Activated CD8-positive, alpha-beta memory T cell treated with anti-CD3 and anti-CD28 coated beads for 36 hours (primary cell): Measurements from ENCODE around the gene CSRP1. TPM values are rescaled to one million over a fixed set of nuclear protein-coding genes. Genes with fewer than 3 reads are reported as not detected.

Experiments
- CTCF ChIA-PET: fragments of 350-600 bp; sonication (Branson Sonifier 250); formaldehyde crosslinking; loops from one replicate; lab custom pipeline; 2021; ENCODE audit warnings: antibody characterized with exemption; lab: Charles Lee
- POLR2A ChIA-PET: fragments of 350-600 bp; sonication (Branson Sonifier 250); formaldehyde crosslinking; loops from one replicate; lab custom pipeline; 2021; ENCODE audit warnings: antibody characterized with exemption; lab: Charles Lee
- total RNA-seq, 2 experiments: library from RNA; stranded (reverse); gene quantifications; one replicate each; pipeline ENCODE4 v1.2.3, GENCODE V29; 2021

CSRP1 gene
- total RNA-seq, 2 experiments from 2014 or later, result 69.3 to 71.8 TPM

GRCh38 chr1:201456499-201457309 is 50.2 kb downstream of the CSRP1 start:
- POLR2A ChIA-PET, result no interaction called here
- CTCF ChIA-PET, result interaction anchor here (1.3 to 2.1 kb wide), 3 partner anchors 9 to 56 kb away, joined by 4 to 7 read pairs (median 5); no protein-coding TSS in a partner anchor

DNA sequence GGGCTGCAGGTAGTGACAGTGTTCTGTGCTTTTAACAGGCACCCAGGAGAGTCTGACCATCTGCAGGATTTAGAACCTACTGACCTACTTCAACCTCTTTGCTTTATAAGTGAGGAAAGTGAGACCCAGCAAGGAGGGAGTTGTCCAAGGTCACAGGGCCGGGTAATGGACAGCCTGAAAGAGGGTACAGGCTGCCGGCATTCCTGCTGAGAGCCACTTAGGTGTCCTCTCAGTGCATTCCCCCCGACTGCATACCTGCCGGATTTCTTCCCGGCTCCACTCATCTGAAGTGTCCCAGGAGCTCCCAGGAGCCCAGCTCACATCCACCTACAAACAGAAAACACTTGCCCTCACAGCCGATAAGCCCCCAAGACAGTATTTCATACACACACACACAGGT is 51.8 kb downstream of the CSRP1 start:
- ChIA-PET CTCF (interaction anchor here (1.0 kb wide), 1 partner anchor 52 kb away, joined by 3 read pairs; the partner anchor contains the start of gene CSRP1), POLR2A (no interaction called here)

GRCh38 chr1:201454608-201455007 is 52.3 kb downstream of the CSRP1 start:
- ChIA-PET POLR2A (no interaction called here), CTCF (interaction anchor here (1.0 kb wide), 1 partner anchor 53 kb away, joined by 3 read pairs; the partner anchor contains the start of gene CSRP1)

- CTCF ChIA-PET, result interaction anchor here (1.4 to 1.6 kb wide), 2 partner anchors 28 to 61 kb away, joined by 3 to 5 read pairs; no protein-coding TSS in a partner anchor
- POLR2A ChIA-PET, result no interaction called here
Measured at GRCh38 chr1:201452866-201453265, 54.1 kb downstream of the CSRP1 start.

DNA sequence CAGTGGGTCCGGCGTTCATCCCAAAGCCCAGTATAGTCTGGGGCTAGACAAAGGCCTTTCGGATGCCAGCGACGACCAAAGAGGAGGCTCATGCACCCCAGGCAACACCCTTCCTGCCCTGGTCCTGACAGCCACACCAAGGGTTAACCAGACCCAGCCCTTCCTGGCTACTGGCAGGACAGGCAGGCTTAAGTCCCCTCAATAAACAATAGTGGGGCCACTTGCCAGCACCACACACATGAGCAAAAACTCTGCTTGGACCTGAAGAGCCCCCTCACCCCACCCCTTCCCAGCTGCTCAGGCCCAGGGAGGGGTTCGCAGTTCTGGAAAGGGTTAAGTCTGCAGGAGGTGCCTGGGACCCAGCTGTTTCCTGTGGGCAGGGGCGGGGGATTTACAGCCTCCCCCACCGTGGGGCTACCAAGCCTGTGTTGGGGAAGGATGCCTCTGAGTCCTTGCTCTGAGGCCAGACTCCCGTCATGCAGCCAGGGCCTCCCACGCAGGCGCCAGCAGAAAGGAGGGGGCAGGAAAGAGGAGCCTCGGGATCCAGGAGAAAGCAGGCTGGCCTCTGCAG is 56.1 kb downstream of the CSRP1 start:
- POLR2A ChIA-PET, result no interaction called here
- CTCF ChIA-PET, result interaction anchor here (5.2 kb wide), 1 partner anchor 31 kb away, joined by 39 read pairs; no protein-coding TSS in a partner anchor

DNA sequence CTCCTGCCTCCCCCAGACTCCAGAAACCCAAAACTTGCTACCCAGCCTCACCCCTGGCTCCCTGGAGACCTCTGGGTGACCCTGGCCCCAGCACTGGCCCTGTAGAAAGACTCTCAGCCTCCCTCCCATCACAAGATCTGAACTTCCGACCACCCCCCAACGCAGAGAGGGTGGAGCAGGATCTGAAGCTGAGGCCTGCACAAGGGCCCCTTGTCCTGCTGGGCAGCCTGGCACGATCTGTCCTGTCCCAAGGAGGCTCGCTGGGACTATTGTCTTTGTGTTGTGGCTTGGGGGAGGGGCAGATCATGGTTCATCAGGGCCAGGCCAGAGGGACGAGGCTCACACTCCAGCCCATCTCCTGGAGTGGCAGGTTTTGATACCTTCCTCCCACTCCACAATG is 57.9 kb downstream of the CSRP1 start:
- CTCF ChIA-PET, result interaction anchor here (2.2 to 5.2 kb wide), 4 partner anchors 13 to 64 kb away, joined by 10 to 39 read pairs (median 18); partner anchors contain the start of gene PHLDA3
- POLR2A ChIA-PET, result interaction anchor here (0.6 kb wide), 1 partner anchor 380 kb away, joined by 3 read pairs; no protein-coding TSS in a partner anchor

DNA sequence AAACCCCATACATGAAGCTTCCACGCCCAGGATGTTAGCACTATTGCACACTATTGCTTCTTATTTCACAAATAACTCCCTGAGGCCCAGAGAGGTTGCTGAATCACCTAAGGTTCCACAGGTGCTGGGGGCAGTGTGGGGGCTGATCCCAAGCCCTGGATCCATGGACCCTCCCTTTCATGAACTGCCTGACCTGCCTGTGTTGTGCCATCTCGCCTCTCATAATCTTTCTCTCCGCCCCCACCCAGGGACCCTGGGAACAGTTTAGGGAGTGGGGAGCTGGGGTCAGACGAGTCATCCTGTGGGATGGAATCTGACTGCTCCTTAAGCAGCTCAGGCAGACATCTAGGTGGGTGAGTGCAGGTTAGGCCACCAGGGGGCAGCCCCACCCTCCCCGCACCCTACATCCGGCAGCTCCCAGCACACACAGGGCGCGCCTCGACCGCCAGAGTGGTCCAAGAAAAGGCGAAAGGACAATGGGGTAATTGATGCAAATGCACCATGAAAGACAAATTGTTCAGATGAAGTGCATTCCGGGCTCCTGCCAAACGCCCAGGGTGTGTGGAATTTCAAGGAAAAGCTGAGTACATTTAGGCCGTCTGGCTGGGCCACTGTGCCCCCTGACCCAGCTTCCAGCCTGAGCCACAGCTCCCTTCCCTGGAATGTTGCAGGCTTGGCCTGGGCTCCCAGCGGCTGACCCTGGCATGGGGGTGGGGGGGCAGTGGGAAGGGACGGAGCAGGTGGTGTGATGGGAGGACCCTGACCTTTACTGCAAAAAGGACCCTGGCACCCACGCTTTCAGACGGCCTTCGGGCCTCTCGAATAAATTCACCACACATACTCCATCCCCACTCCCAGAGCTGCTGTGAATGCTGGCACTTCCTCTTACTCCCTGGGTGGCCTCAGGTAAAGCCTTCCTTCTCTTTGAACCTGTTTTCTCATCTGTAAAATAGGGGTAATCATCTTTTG is 58.7 kb downstream of the CSRP1 start:
- ChIA-PET POLR2A (no interaction called here), CTCF (interaction anchor here (0.6 to 5.2 kb wide), 13 partner anchors 8 to 252 kb away, joined by 3 to 39 read pairs (median 5); partner anchors contain the start of gene PHLDA3)

- ChIA-PET CTCF (no interaction called here), POLR2A (no interaction called here)
Measured at GRCh38 chr1:201445310-201445709, 61.6 kb downstream of the CSRP1 start.

DNA sequence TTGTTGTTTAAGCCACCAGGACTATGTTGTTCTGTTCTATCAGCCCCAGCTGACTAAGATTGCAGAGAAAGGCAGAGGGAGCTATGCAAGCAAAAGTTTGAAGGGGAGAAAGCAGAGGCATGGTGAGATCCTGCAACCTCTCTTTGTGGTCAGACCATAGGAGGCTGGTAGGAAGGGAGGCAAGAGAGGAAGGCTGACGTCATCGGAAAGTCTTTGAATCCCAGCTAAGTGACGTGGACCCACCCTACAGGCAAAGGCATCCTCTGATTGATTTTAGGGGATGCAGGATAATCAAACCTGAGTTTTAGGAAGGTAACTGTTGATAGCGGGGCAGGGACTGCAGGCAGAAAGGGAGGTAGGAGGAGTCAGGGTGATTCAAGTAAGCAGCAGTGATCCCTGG is 62.1 kb downstream of the CSRP1 start:
- ChIA-PET POLR2A (no interaction called here), CTCF (no interaction called here)

- POLR2A ChIA-PET, result no interaction called here
- CTCF ChIA-PET, result no interaction called here
Measured at GRCh38 chr1:201443747-201444146, 63.2 kb downstream of the CSRP1 start.

DNA sequence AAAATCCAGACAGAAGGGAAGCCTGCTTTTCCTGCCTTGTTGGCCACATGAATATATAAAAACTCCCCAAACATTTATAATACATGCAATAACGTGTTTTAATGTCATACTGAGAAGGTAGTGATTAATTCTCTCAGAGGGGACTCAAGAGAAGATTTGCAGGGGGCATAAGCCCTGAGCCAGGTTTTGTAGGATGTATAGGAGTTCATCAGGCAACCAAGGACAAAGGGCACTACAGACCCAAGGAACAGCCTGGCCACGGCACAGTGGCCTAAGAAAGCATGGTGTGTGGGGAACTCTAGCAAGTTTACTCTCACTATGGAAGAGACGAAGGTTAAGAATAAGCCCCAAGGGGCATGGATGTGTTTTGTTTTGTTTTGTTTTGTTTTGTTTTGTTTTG is 70.0 kb downstream of the CSRP1 start:
- CTCF ChIA-PET, result interaction anchor here (1.1 to 2.0 kb wide), 3 partner anchors 12 to 76 kb away, joined by 3 to 14 read pairs (median 10); no protein-coding TSS in a partner anchor

DNA sequence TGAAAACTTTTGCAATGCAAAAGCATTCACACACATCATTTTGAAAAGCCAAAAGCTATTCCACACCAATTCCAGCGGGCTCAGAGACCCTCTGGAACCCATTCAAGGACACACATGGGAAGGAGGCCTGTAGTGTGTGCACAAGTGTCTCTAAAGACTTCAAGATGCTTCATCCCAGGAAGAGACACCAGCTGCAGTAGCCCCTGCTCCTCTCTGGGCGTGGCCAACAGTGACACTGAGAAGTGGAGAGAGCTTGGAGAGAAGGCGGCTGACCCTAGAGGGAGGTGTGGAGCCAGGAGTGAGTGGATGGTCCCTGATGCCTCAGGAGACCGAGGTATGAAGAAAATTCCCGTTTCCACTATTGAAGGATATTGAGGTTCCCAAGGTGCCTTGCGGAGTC is 70.5 kb downstream of the CSRP1 start:
- ChIA-PET CTCF (interaction anchor here (0.6 to 2.0 kb wide), 5 partner anchors 12 to 77 kb away, joined by 3 to 14 read pairs (median 4); no protein-coding TSS in a partner anchor), POLR2A (no interaction called here)

More for the DNA sequence above, 70.0 kb downstream of the CSRP1 start:
- POLR2A ChIA-PET, result no interaction called here

DNA sequence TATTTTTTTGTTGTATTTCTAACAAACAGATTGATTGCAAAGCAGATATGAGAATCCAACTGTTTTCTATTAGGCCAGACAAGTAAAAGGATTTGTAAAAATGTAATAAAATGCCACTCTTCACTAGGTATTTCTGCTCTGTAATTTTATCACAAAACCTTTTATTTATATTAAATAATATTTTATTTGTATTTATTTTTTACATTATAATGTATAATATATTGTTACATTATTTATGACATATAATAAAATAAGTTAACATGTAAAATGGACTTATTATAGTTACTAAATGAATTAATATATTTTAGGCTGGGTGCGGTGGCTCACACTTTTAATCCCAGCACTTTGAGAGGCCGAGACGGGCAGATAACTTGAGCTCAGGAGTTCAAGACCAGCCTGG is 72.7 kb downstream of the CSRP1 start:
- ChIA-PET POLR2A (no interaction called here), CTCF (interaction anchor here (1.8 to 1.9 kb wide), 2 partner anchors 48 to 78 kb away, joined by 4 to 8 read pairs; no protein-coding TSS in a partner anchor)

DNA sequence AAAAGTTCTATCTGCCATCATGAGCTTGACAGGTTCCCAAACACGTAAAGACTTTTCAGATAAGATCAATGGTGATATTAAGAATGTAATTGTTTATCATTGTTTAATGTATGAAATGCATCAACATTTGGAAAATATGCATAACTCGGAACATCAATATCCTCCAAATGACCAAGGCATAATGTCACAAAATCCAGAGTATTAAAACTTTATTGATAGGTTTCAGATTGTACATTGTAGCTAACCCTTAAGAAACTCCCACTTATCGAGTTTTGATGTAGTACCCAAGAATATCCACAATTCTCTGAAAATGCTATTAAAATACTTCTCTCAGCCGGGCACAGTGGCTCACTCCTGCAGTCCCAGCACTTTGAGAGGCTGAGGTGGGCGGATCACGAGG is 73.3 kb downstream of the CSRP1 start:
- ChIA-PET POLR2A (no interaction called here), CTCF (interaction anchor here (1.8 to 1.9 kb wide), 2 partner anchors 49 to 79 kb away, joined by 4 to 8 read pairs; no protein-coding TSS in a partner anchor)

Other genes with a start within 250 kb of the CSRP1 start
- gene PKP1, start 223.6 kb downstream of the CSRP1 start, total RNA-seq, result not detected
- gene TNNT2, start 129.4 kb downstream of the CSRP1 start, total RNA-seq, result not detected
- gene LAD1, start 107.8 kb downstream of the CSRP1 start, total RNA-seq, result not detected
- not detected for gene TNNI1, start 85.4 kb downstream of the CSRP1 start, total RNA-seq
- gene PHLDA3, start 37.9 kb downstream of the CSRP1 start, total RNA-seq, result 1 to 10 TPM; 8.7 to 9.7 TPM
- under 1 TPM; 0.61 to 0.94 TPM for gene NAV1, start 32.0 kb upstream of the CSRP1 start, total RNA-seq